Stimulated activated naive CD8-positive, alpha-beta T cell treated with anti-CD3 and anti-CD28 coated beads, Interleukin-15, Interleukin-2, amounts not matched to agents 100 ng/mL and 50 ng/mL, for 24 hours (primary cell): Measurements from ENCODE around the gene YPEL2.
"Not testable (repeated sequence)": the region's sequence is repeated elsewhere in the genome, so short reads cannot be mapped to it uniquely, and the experiment has no call there.

Experiments
- H3K27ac Mint-ChIP-seq: one replicate; pipeline ENCODE4 v1.8.0; 2021; ENCODE audit warnings: mild to moderate bottlenecking, mixed read lengths
- H3K27me3 Mint-ChIP-seq: one replicate; pipeline ENCODE4 v1.8.0; 2021; ENCODE audit warnings: mixed read lengths
- H3K36me3 Mint-ChIP-seq: one replicate; pipeline ENCODE4 v1.8.0; 2021; ENCODE audit warnings: low read depth, mixed read lengths
- H3K4me1 Mint-ChIP-seq: one replicate; pipeline ENCODE4 v1.8.0; 2021; ENCODE audit warnings: low read depth, mixed read lengths
- H3K4me3 Mint-ChIP-seq: one replicate; pipeline ENCODE4 v1.8.0; 2021; ENCODE audit warnings: mild to moderate bottlenecking, mixed read lengths
- H3K9me3 Mint-ChIP-seq: one replicate; pipeline ENCODE4 v1.8.0; 2021; ENCODE audit warnings: mixed read lengths

Gene YPEL2

DNA sequence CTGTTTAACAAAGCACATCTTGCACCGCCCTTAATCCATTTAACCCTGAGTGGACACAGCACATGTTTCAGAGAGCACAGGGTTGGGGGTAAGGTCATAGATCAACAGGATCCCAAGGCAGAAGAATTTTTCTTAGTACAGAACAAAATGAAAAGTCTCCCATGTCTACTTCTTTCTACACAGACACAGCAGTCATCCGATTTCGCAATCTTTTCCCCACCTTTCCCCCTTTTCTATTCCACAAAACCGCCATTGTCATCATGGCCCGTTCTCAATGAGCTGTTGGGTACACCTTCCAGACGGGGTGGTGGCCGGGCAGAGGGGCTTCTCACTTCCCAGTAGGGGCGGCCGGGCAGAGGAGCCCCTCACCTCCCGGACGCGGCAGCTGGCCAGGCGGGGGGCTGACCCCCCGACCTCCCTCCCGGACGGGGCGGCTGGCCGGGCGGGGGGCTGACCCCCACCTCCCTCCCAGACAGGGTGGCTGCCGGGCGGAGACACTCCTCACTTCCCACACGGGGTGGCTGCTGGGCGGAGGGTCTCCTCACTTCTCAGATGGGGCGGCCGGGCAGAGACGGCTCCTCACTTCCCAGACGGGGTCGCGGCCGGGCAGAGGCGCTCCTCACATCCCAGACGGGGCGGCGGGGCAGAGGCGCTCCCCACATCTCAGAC, 62.4 kb downstream of the YPEL2 start:
- H3K4me1 Mint-ChIP-seq, H3K27me3 Mint-ChIP-seq, H3K9me3 Mint-ChIP-seq, H3K27ac Mint-ChIP-seq, H3K4me3 Mint-ChIP-seq: not testable (repeated sequence)
- H3K36me3 Mint-ChIP-seq, result peaks cover 17% of the 10 kb centered on the region

DNA sequence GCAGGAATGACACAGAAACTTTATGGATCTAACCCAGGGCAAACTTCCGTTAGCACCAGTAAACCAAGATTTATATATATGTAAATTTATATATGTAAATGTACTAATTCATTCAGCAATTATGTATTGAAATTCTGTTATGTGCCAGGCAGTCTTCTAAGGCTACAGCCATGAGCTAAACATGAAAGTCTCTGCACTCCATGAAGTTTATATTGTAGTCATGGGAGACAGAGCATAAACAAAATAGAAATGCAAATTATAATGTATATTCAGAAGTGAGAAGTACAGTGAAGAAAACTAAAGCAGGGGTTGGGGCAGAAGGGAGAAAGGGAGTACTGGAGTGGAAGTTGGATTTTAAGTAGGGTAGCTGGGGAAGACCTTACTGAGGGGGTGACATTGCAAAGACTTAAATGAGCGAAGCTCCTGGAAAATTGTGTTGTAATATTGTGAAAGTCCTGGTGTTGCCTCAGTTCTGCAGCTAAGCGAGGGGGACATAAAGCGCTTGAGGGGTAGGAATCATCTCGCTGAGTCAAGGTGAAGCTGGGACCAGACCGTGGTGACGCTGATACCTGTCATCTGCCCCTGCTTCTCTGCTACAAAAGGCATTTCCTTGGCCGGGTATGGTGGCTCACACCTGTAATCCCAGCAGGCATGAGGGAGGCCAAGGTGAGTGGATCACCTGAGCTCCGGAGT, 64.8 kb downstream of the YPEL2 start:
- peaks cover 17% of the 10 kb centered on the region for H3K36me3 Mint-ChIP-seq
- no peaks in the 10 kb centered on the region for H3K9me3 Mint-ChIP-seq
- H3K4me1 Mint-ChIP-seq, result no peaks in the 10 kb centered on the region
- H3K27ac Mint-ChIP-seq, result no peak overlapping the region
- H3K27me3 Mint-ChIP-seq, result no peaks in the 10 kb centered on the region
- no peak overlapping the region for H3K4me3 Mint-ChIP-seq

DNA sequence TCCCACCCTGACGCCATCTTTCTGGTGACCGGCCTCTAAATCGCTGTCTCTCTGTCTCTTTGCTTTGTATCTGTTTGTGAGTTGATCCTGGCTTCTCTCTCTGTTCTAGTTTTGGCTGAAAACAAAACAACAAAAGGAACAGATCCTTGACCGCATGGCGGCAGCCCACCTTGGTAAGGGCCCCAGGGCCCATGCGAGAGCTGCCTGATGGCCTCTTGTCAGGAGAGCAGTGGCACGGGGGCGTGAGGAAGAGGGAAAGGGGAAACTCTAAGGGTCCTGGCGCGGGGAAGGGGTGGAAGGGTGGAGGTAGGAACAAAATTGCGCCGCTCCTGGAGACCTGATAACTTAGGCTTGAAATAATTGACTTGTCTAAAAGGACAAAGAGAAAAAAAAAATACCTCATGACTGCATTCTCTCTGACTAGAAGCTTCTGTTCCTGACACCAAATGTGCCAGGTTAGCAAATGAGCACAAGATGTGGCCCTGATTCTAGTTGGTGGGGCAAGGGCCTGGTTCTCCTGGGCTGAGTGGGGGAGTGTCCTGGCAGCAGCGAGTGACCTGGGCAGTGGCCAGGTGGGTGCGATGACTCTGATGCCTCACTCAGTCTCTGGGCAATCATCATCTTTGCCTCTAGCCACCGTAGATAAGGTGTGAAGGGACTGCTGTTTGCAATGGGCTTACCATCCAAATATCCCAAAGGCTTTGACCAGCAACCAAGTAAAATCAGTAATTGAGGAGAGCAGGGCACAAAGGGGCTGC, 66.0 kb downstream of the YPEL2 start:
- H3K9me3 Mint-ChIP-seq, result no peaks in the 10 kb centered on the region
- peaks cover 18% of the 10 kb centered on the region for H3K36me3 Mint-ChIP-seq
- H3K27me3 Mint-ChIP-seq, result no peaks in the 10 kb centered on the region
- no peak overlapping the region for H3K4me3 Mint-ChIP-seq
- no peak overlapping the region for H3K27ac Mint-ChIP-seq
- H3K4me1 Mint-ChIP-seq, result no peaks in the 10 kb centered on the region

DNA sequence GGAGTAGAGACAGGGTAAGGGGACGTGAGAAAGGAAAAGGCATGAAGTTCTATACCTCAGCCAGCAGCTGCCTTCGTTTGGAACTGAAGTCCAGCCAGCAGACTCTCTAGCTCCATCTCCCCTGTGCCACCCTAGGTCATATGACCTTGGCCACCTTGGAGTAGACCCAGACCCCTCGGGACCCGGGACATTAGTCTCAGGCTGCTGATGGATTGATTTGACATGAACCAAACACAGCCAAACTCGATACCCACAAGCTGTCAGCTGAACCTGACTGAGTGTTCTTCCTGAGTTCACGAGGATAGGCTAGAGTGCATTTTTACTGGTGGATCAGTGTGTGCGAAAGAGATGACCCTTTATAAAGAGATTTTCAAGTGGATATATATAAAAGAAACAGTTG, 68.5 kb downstream of the YPEL2 start:
- Mint-ChIP-seq H3K27ac (no peak overlapping the region), H3K36me3 (peaks cover 18% of the 10 kb centered on the region)

DNA sequence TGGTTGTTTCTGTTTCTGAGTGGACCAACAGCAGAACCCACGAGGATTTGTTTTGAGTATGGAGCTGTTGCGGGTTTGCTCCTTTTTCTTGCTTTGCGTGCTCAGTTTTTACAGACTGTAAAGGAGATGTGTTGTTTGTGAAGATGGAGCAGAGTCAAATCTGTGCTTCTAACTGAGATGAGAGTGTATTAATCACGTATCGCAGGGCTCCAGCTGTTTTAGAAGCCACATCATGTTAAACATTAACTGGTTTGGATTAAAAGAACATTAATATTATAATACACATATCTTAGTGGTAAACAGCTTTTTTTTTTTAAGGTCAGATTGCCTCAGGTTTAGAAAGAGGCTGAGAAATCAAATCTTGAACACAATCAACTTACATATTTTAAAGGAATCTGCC, 69.4 kb downstream of the YPEL2 start:
- Mint-ChIP-seq H3K27ac (no peak overlapping the region), H3K9me3 (no peaks in the 10 kb centered on the region), H3K4me1 (no peaks in the 10 kb centered on the region), H3K36me3 (peaks cover 18% of the 10 kb centered on the region), H3K4me3 (no peak overlapping the region), H3K27me3 (no peaks in the 10 kb centered on the region)

More for the DNA sequence above, 68.5 kb downstream of the YPEL2 start:
- Mint-ChIP-seq H3K4me1 (no peaks in the 10 kb centered on the region), H3K27me3 (no peaks in the 10 kb centered on the region), H3K4me3 (no peak overlapping the region), H3K9me3 (no peaks in the 10 kb centered on the region)

DNA sequence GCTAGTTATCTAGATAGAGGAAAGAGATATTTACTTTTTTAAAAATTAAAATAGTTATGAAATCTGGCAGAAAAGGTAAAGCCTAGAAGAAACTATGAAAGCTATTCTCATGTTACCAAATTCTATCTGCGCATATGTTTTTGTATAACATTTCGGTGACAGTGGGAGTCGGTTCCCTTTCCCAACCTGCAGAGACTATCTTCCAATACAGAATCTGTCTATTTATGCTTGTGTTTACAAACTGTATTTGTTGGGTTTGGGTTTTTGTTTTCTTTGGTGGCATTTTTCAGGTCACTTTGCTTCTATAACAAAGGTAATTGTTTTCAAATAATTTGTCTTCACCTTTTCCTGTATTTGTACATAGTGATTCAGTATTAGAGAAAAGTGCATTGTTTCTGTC, 69.8 kb downstream of the YPEL2 start:
- H3K9me3 Mint-ChIP-seq, result no peaks in the 10 kb centered on the region
- H3K4me1 Mint-ChIP-seq, result no peaks in the 10 kb centered on the region
- peaks cover 15% of the 10 kb centered on the region for H3K36me3 Mint-ChIP-seq
- H3K27ac Mint-ChIP-seq, result no peak overlapping the region
- no peak overlapping the region for H3K4me3 Mint-ChIP-seq
- no peaks in the 10 kb centered on the region for H3K27me3 Mint-ChIP-seq

DNA sequence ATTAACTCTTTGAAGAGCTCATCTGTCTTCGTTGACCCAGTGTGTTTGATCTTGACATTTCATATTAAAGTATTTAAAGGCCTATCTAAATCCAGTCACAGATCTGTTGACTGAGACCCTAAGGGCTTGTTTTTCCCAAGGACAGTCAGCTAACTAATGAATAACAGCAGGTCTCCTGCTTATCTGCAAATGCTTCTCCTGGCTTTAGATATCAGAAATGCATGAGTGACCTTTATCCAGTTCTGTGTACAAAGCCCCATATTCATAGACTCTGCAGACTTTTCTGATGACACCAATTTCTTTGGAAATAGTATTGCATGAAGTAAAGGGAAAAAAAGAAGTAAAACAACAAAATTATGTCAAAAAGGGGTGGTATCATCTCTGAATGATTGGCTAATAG, 70.3 kb downstream of the YPEL2 start:
- no peaks in the 10 kb centered on the region for H3K9me3 Mint-ChIP-seq
- H3K27ac Mint-ChIP-seq, result no peak overlapping the region
- no peaks in the 10 kb centered on the region for H3K27me3 Mint-ChIP-seq
- peaks cover 14% of the 10 kb centered on the region for H3K36me3 Mint-ChIP-seq
- no peak overlapping the region for H3K4me3 Mint-ChIP-seq
- no peaks in the 10 kb centered on the region for H3K4me1 Mint-ChIP-seq

DNA sequence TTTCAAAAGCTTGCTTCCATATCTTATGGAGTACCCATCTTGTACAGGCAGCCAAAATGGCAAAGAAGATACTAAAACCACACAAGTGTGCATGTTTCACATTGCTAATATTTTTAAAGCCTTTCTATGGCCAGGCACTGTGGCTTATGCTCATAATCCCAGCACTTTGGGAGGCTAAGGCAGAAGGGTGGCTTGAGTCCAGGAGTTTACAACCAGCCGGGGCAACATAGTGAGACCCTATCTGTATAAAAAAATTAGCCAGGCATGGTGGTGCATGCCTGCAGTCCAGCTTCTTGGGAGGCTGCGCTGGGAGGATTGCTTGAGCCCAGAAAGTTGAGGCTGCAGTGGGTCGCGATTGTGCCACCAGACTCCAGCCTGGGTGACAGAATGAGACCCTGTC, 71.3 kb downstream of the YPEL2 start:
- peaks cover 11% of the 10 kb centered on the region for H3K36me3 Mint-ChIP-seq
- no peak overlapping the region for H3K4me3 Mint-ChIP-seq
- no peak overlapping the region for H3K27ac Mint-ChIP-seq
- no peaks in the 10 kb centered on the region for H3K27me3 Mint-ChIP-seq
- no peaks in the 10 kb centered on the region for H3K4me1 Mint-ChIP-seq
- H3K9me3 Mint-ChIP-seq, result no peaks in the 10 kb centered on the region

DNA sequence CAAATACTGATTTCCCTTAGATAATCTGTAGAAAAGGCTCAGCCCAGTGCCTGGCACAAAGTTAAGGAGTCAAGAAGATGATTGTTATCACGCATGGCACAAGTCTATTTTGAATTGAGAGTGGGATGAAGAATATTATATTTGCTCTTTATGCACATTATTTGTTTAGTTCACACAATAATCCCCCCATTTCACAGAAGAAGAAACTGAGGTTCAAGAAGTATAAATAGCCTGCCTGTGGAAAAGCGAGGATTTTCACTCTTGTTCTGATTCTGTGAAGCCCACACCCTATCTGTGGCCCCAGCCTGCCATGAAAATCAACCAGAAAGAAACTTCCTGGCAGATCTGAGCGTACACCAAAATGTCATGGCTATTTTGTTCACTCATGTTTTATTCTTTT, 73.0 kb downstream of the YPEL2 start:
- H3K4me1 Mint-ChIP-seq, result no peaks in the 10 kb centered on the region
- H3K9me3 Mint-ChIP-seq, result no peaks in the 10 kb centered on the region
- no peak overlapping the region for H3K27ac Mint-ChIP-seq
- no peak overlapping the region for H3K4me3 Mint-ChIP-seq
- no peaks in the 10 kb centered on the region for H3K27me3 Mint-ChIP-seq
- peaks cover 6% of the 10 kb centered on the region for H3K36me3 Mint-ChIP-seq

DNA sequence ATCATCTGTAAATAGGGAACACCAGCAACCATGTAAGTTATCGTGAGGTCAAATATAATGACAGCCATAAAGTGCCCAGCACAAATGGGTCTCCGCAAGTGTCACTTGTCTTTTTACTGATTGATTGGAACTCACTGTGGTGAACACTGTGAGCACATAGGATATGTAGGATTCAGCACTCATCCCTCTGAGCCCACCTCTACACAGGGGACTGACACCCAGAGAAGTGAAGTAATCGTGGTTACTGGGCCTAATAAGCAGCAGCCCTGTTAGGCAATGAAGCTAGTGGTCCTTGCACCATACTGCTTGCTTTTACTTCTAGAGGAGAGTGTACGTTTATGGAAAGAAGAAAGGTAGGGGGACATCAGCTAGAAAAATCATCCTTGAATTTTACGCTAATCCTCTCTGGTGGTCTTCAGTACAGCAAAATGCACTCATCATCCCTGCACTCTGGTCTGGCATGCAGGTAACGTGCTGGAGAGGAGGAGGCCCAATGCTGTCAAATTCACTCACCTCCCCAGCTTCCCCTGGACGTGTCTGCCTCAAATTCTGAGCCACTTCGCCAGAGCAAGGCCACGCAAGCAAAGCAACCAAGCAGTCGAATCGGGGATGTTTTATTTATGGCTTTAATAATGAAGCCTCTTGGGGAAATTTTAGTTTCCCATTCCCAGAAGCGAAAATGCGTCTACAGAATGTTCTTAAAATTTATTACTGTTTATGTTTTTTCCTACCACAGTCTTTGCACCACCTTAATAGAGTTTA, 74.7 kb downstream of the YPEL2 start:
- no peak overlapping the region for H3K27ac Mint-ChIP-seq

DNA sequence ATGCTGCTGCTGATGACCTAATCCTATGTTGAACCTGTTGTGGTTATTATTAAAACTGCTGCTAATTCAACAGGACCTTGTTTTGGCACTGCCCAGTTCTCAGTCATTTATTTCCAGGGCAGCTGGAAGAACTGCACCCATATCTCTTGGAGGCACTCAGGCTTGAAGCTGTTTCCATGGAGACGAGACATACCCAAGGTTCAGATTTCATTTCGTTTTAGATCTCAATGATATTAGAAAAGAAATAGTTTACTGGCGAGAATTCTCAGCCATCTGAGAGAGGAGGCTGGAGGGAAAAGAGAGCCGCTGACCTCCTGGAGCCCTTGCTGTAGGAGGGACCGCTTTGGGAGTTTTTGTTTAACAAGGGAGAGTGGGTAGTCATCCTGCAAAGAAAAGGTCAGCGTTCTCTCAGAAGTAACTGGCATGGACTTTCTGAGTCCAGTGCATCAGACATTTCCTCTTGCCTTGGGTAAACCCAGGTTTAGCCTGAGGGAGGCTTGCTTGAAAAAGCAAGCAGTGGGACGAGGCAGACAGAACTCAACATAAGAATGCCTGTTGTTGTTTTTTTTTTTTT, 75.4 kb downstream of the YPEL2 start:
- H3K27ac Mint-ChIP-seq, result no peak overlapping the region
- no peak overlapping the region for H3K4me3 Mint-ChIP-seq
- no peaks in the 10 kb centered on the region for H3K9me3 Mint-ChIP-seq
- no peaks in the 10 kb centered on the region for H3K4me1 Mint-ChIP-seq
- no peaks in the 10 kb centered on the region for H3K27me3 Mint-ChIP-seq
- H3K36me3 Mint-ChIP-seq, result no peaks in the 10 kb centered on the region

More for the DNA sequence above, 74.7 kb downstream of the YPEL2 start:
- no peaks in the 10 kb centered on the region for H3K27me3 Mint-ChIP-seq
- no peaks in the 10 kb centered on the region for H3K9me3 Mint-ChIP-seq
- no peaks in the 10 kb centered on the region for H3K4me1 Mint-ChIP-seq
- H3K4me3 Mint-ChIP-seq, result no peak overlapping the region
- peaks cover 6% of the 10 kb centered on the region for H3K36me3 Mint-ChIP-seq

DNA sequence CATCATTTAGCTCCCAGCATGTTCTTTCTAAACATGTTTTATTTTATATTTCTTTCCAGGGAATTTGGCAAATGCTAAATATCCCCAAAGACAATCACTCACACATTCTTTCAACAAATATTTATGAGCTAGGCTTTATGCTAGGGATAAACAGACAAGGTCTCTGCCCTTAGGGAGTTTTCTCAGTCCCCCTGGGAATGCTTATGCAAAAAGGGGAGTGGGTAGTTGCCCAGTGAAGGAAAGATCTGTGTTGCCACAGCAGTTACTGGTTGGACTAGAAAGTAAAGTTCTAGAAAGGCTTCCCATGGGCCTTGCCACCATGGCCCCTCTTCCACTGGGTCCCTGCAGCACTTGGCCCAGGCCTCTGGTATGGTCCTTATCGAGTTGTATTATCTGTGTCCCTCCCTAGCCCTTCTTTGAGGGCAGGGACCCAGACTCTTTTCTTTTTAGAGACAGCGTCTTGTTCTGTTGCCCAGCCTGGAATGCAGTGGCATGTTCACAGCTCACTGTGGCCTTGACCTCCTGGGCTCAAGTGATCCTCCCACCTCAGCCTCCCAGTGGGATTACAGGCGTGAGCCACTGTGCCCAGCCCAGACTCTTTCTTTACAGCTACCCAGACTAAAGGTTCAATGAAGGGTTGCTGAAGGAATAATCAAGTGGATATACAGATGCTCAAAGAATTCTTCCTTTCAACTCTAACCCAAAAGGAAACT, 78.0 kb downstream of the YPEL2 start:
- Mint-ChIP-seq H3K27ac (no peak overlapping the region), H3K4me1 (peaks cover 11% of the 10 kb centered on the region), H3K4me3 (no peak overlapping the region), H3K9me3 (no peaks in the 10 kb centered on the region), H3K27me3 (no peaks in the 10 kb centered on the region), H3K36me3 (no peaks in the 10 kb centered on the region)

DNA sequence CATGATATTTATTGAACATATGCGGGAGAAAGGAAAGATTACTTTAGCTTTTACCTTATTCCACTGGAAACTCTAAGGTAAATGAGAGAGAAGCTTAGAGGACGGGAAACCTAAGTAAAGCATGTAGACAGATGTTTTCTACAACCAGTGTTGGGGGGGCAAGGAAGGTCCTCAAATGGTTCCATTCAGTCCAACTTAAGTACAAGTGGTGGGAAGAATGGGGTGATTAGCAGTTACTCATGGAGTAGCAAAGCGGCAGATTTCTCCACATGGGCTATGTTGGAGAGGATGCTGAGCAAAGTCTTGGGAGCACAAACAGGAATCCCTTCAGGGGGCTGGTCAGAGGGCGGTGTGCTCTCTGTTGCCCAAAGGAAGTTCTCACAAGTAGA, 78.6 kb downstream of the YPEL2 start:
- Mint-ChIP-seq H3K4me1 (peaks cover 14% of the 10 kb centered on the region), H3K27ac (no peak overlapping the region), H3K36me3 (no peaks in the 10 kb centered on the region), H3K27me3 (no peaks in the 10 kb centered on the region), H3K4me3 (no peak overlapping the region), H3K9me3 (no peaks in the 10 kb centered on the region)

DNA sequence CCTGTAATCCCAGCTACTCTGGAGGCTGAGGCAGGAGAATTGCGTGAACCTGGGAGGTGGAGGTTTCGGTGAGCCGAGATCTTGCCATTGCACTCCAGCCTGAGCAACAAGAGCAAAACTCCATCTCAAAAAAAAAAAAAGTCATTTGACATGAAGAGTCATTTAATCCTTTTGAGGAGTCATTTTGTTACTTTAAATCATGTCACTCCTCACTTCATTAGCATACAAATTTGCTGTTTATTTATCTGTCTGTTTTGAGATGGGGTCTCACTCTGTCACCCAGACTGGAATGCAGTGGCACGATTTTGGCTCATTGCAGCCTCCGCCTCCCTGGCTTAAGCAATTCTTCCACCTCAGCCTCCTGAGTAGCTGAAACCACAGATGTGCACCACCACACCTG, 81.0 kb downstream of the YPEL2 start:
- not testable (repeated sequence) for H3K9me3 Mint-ChIP-seq, H3K27me3 Mint-ChIP-seq, H3K4me3 Mint-ChIP-seq, H3K27ac Mint-ChIP-seq, H3K36me3 Mint-ChIP-seq
- peaks cover 34% of the 10 kb centered on the region for H3K4me1 Mint-ChIP-seq
